Sigmoid colon (tissue), 7 donors: ENCODE measurements around the gene CHRNA10. TPM values are rescaled to one million over a fixed set of nuclear protein-coding genes. Genes with fewer than 3 reads are reported as not detected.
"Not testable (repeated sequence)": the region's sequence is repeated elsewhere in the genome, so short reads cannot be mapped to it uniquely, and the experiment has no call there.

Experiments used
- DNase-seq: peaks from one replicate; pipeline ENCODE4 v3.0.0-alpha.2; 2019
- H3K27ac ChIP-seq, 4 donors: fragments of 200-600 bp; sonication (generic); one replicate each; pipeline ENCODE4 v1.5.1; 2016 to 2019; ENCODE audit warnings: mild to moderate bottlenecking in 1 of 4
- H3K27me3 ChIP-seq, 3 donors: fragments of 200-600 bp; sonication (generic); one replicate each; pipeline ENCODE4 v1.5.1; 2019; ENCODE audit warnings: mild to moderate bottlenecking in 1 of 3
- H3K36me3 ChIP-seq, 4 donors: fragments of 200-600 bp; sonication (generic); one replicate each; pipeline ENCODE4 v1.5.1; 2016 to 2019
- H3K4me1 ChIP-seq, 4 donors: fragments of 200-600 bp; sonication (generic); one replicate each; pipeline ENCODE4 v1.5.1; 2017 to 2019
- H3K4me3 ChIP-seq, 4 donors: fragments of 200-600 bp; sonication (generic); one replicate each; pipeline ENCODE4 v1.5.1; 2017 to 2019; ENCODE audit warnings: mild to moderate bottlenecking in 2 of 4, moderate library complexity in 1 of 4
- H3K9me3 ChIP-seq, 4 donors: fragments of 200-600 bp in 3 of 4; sonication (generic) in 3 of 4; one replicate each; pipeline versions ENCODE4 v1.5.1 to v1.6.1; 2013 to 2019
- EP300 ChIP-seq, 4 donors: sonication (generic); formaldehyde crosslinking; IDR thresholded peaks; one replicate each; pipeline ENCODE4 v1.6.1; 2017; ENCODE audit warnings: antibody characterized with exemption in 4 of 4
- POLR2A ChIP-seq, 2 donors: fragments of 450-650 bp; IDR thresholded peaks; one replicate each; pipeline ENCODE4 v1.6.1; 2016; ENCODE audit warnings: antibody characterized with exemption in 2 of 2, mild to moderate bottlenecking in 2 of 2, moderate library complexity in 2 of 2
- POLR2AphosphoS5 ChIP-seq, 4 donors: sonication (generic); formaldehyde crosslinking; IDR thresholded peaks; one replicate each; pipeline ENCODE4 v1.6.1; 2017; ENCODE audit warnings: antibody characterized with exemption in 4 of 4
- WGBS, 2 donors: extraction: QIAGEN DNeasy Blood & Tissue Kit; methylation state at CpG; one replicate each; pipeline ENCODE4 v1.1.7; 2013; 5-methylcytosine and 5-hydroxymethylcytosine counted together
- intact Hi-C: fragments of 100-400 bp; cut with DNase I; formaldehyde crosslinking; loops from one replicate; pipeline ENCODE4 v1.15.1; 2023
- polyA plus RNA-seq, 3 donors: library from polyadenylated mRNA; stranded (reverse); fragments of 200-250 nt; gene quantifications; one replicate each; pipeline ENCODE4 v1.2.3, GENCODE V29; 2013
- total RNA-seq, 4 donors: library from RNA; depleted of rRNA; stranded (reverse); fragments of >200 nt; gene quantifications; one replicate each; pipeline ENCODE4 v1.1.0, GENCODE V29; 2016
- TF ChIP-seq, protein P1 (sequence below), 4 experiments: fragments of 450-650 bp in 3 of 4; fragments of 200-600 bp in 1 of 4; IDR thresholded peaks; one replicate each; pipeline ENCODE4 v1.5.1; 2016 to 2019; ENCODE audit warnings: antibody characterized with exemption in 4 of 4, mild to moderate bottlenecking in 3 of 4, moderate library complexity in 2 of 4
- donor health status: healthy with polysubstance abuse.
- donor health status: Bipolar disorder and iron deficiency.
- donor health status: healthy.

Gene CHRNA10
- total and polyA plus RNA-seq, 7 donors = 0.33 to 1.8 (median 0.64) TPM; not detected in 1

DNA sequence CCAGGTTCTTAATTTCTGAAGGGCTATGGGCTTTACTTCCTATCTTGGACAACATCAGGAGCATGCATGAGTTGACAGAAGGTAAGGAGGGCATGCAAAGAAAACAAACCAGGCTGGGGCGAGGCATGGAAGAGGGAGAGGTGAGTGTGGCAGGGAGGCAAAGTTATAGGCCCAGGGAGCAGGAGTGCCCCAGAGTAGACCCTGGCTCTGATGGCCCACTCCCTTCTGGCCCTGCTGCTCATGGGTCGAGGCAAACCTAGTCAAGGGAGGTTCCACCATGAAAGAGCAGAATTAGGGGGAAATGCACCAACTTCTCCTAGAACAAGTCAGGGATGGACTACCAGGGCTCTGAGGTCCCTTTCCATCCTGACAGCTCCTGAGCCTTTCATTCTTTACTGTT is 10.2 kb downstream of the CHRNA10 start:
- 79 to 89% methylated on average over 2 of the region's 2 CpGs for WGBS, 2 donors
- intact Hi-C loops = no loop called here
- peaks cover 0 to 8% (median 0%) of the 10 kb centered on the region in 4 donors for H3K36me3 ChIP-seq
- H3K27me3 ChIP-seq = no peaks in the 10 kb centered on the region
- DNase-seq = no peak
- no peaks in the 10 kb centered on the region for H3K4me1 ChIP-seq
- no peak for TF ChIP-seq POLR2A (IDR thresholded peaks at IDR 0.05)
- no peak for TF ChIP-seq POLR2AphosphoS5 (IDR thresholded peaks at IDR 0.05)
- no peak for TF ChIP-seq EP300 (IDR thresholded peaks at IDR 0.05)
- TF ChIP-seq, protein P1, sequence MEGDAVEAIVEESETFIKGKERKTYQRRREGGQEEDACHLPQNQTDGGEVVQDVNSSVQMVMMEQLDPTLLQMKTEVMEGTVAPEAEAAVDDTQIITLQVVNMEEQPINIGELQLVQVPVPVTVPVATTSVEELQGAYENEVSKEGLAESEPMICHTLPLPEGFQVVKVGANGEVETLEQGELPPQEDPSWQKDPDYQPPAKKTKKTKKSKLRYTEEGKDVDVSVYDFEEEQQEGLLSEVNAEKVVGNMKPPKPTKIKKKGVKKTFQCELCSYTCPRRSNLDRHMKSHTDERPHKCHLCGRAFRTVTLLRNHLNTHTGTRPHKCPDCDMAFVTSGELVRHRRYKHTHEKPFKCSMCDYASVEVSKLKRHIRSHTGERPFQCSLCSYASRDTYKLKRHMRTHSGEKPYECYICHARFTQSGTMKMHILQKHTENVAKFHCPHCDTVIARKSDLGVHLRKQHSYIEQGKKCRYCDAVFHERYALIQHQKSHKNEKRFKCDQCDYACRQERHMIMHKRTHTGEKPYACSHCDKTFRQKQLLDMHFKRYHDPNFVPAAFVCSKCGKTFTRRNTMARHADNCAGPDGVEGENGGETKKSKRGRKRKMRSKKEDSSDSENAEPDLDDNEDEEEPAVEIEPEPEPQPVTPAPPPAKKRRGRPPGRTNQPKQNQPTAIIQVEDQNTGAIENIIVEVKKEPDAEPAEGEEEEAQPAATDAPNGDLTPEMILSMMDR (IDR thresholded peaks at IDR 0.05) = no peak
- no peak overlapping the region for H3K27ac ChIP-seq
- no peaks in the 10 kb centered on the region for H3K9me3 ChIP-seq
- H3K4me3 ChIP-seq = no peak overlapping the region

DNA sequence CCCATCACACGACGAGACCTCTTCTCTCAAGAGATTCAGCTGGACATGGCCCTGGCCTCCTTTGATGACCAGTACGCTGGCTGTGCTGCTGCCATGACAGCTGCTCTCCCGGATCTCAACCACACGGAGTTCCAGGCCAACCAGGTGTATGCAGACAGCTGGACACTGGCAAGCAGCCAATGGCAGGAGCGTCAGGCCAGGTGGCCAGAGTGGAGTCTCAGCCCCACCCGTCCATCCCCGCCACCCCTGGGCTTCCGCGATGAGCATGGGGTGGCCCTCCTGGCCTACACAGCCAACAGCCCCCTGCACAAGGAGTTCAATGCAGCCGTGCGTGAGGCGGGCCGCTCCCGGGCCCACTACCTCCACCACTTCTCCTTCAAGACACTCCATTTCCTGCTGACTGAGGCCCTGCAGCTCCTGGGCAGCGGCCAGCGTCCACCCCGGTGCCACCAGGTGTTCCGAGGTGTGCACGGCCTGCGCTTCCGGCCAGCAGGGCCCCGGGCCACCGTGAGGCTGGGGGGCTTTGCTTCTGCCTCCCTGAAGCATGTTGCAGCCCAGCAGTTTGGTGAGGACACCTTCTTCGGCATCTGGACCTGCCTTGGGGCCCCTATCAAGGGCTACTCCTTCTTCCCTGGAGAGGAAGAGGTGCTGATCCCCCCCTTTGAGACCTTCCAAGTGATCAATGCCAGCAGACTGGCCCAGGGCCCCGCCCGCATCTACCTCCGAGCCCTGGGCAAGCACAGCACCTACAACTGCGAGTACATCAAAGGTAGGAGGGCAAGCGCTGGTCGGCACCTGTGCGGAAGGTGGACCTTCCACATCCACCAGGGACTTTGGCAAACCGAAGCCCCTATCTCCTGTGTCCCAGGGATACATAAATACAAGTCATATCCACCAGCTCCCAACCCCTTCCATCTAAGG is 11.3 kb downstream of the CHRNA10 start:
- TF ChIP-seq POLR2AphosphoS5 (IDR thresholded peaks at IDR 0.05) (no peak), POLR2A (IDR thresholded peaks at IDR 0.05) (no peak), EP300 (IDR thresholded peaks at IDR 0.05) (no peak)
- TF ChIP-seq, protein P1 (IDR thresholded peaks at IDR 0.05) = no peak
- H3K27me3 ChIP-seq = no peaks in the 10 kb centered on the region
- DNase-seq = no peak
- intact Hi-C loops = no loop called here
- no peaks in the 10 kb centered on the region for H3K36me3 ChIP-seq
- H3K4me3 ChIP-seq = no peak overlapping the region
- no peak overlapping the region for H3K27ac ChIP-seq
- no peaks in the 10 kb centered on the region for H3K4me1 ChIP-seq
- no peaks in the 10 kb centered on the region for H3K9me3 ChIP-seq
- 84 to 92% methylated on average over 33 of the region's 33 CpGs for WGBS, 2 donors

DNA sequence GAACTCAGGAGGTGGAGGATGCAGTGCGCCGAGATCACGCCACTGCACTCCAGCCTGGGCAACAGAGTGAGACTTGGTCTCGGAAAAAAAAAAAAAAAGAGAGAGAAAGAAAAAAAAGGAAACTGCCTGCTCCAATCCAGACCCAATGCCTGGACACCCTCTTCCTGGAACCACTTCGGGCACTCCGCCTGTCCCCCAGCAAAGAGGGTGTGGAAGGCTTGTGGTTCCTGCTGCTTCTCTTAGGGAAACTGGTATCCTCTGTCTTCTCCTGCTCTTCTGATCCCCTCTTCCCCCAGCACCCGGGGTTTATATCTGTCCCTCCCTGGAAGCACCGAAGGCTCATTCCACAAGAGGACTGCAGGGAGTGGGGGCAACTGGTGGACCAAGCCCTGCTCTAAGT is 12.9 kb downstream of the CHRNA10 start:
- intact Hi-C loops = no loop called here

DNA sequence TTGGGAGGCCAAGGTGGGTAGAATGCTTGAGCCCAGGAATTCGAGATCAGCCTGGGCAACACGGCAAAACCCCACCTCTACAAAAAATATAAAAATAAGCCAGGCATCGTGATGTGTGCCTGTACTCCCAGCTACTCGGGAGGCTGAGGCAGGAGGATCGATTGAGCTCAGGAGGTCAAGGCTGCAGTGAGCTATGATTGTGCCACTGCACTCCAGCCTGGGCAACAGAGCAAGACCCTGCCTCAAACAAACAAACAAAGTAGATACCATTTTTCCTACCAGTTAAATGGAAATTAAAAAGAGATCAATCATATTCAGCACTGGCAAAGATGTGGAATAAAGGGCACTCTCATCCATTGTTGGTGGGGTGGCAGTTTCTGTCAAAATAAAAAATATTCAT is 13.9 kb downstream of the CHRNA10 start:
- H3K4me3 ChIP-seq, intact Hi-C loops, H3K9me3 ChIP-seq, DNase-seq, H3K27me3 ChIP-seq, H3K4me1 ChIP-seq, H3K27ac ChIP-seq, H3K36me3 ChIP-seq: not testable (repeated sequence)
- WGBS, 2 donors = 70 to 84% methylated on average over 5 of the region's 5 CpGs

More for the DNA sequence above, 12.9 kb downstream of the CHRNA10 start:
- whole genome bisulfite sequencing, 2 donors = 91 to 92% methylated on average over 8 of the region's 8 CpGs
- H3K27ac ChIP-seq = no peak overlapping the region
- no peaks in the 10 kb centered on the region for H3K9me3 ChIP-seq
- H3K4me1 ChIP-seq = no peaks in the 10 kb centered on the region
- DNase-seq = no peak
- H3K4me3 ChIP-seq = no peak overlapping the region
- H3K36me3 ChIP-seq = no peaks in the 10 kb centered on the region
- TF ChIP-seq POLR2AphosphoS5 (IDR thresholded peaks at IDR 0.05) (no peak), EP300 (IDR thresholded peaks at IDR 0.05) (no peak), POLR2A (IDR thresholded peaks at IDR 0.05) (no peak)
- TF ChIP-seq, protein P1 (IDR thresholded peaks at IDR 0.05) = no peak
- H3K27me3 ChIP-seq = no peaks in the 10 kb centered on the region

DNA sequence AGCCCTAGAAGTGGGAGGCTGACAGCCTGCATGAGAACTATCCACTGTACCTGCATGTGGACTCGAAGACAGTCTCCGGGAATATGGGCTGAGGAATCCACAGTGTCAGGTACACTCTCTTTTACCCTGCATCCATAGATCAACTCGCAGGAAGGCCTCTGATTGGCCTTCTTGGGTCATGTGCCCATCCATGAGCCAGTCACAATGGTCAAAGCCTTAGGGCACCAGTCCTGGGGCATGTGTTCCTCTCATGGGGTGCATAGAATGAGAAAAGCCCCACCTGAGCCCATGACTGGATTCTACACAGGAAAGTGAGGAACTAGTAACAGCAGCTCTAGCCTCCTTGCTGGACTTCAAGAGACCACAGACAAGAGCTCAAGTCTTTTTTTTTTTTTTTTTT is 15.6 kb downstream of the CHRNA10 start:
- no peak for DNase-seq
- no peaks in the 10 kb centered on the region for H3K27me3 ChIP-seq
- TF ChIP-seq POLR2AphosphoS5 (IDR thresholded peaks at IDR 0.05) (no peak), POLR2A (IDR thresholded peaks at IDR 0.05) (no peak), EP300 (IDR thresholded peaks at IDR 0.05) (no peak)
- TF ChIP-seq, protein P1 (IDR thresholded peaks at IDR 0.05) = no peak
- no peak overlapping the region for H3K4me3 ChIP-seq
- H3K36me3 ChIP-seq = no peaks in the 10 kb centered on the region
- H3K9me3 ChIP-seq = no peaks in the 10 kb centered on the region
- WGBS, 2 donors = 91 to 94% methylated on average over 3 of the region's 3 CpGs
- intact Hi-C loops = no loop called here
- no peak overlapping the region for H3K27ac ChIP-seq
- no peaks in the 10 kb centered on the region for H3K4me1 ChIP-seq

DNA sequence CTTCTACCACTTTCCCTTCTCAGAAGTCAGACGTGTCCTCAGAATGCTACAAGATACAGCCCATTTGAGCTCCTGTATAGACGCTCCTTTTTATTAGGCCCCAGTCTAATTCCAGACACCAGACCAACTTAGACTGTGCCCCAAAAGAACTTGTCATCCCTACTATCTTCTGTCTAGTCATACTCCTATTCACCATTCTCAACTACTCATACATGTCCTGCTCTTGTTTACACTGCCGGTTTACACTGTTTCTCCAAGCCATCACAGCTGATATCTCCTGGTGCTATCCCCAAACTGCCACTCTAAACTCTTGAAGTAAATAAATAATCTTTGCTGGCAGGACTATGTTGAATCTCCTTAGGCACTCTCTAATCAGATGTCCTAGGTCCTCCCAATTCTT is 18.7 kb downstream of the CHRNA10 start:
- H3K4me3 ChIP-seq, H3K27ac ChIP-seq, H3K9me3 ChIP-seq, H3K4me1 ChIP-seq, H3K27me3 ChIP-seq, DNase-seq, intact Hi-C loops, H3K36me3 ChIP-seq: not testable (repeated sequence)
- WGBS, 2 donors = 85 to 96% methylated on average over 2 of the region's 3 CpGs

DNA sequence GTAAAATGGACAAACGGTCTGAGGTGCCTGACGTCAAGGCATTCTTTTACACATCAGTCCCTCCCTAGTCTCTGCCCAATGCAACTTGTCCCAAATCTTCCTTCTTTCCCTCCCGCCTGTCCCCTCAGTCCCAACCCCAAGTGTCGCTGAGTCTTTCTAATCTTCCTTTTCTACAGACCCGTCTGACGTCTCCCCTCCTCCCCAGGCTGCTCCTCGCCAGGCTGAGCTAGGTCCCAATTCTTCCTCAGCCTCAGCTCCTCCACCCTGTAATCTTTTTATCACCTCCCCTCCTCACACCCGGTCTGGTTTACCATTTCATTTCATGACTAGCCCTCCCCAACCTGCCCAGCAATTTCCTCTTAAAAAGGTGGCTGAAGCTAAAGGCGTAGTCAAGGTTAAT is 21.8 kb downstream of the CHRNA10 start:
- H3K27ac ChIP-seq, H3K4me1 ChIP-seq, H3K27me3 ChIP-seq, DNase-seq, intact Hi-C loops, H3K4me3 ChIP-seq, H3K36me3 ChIP-seq, H3K9me3 ChIP-seq: not testable (repeated sequence)
- 11 to 49% methylated on average over 9 of the region's 9 CpGs for WGBS, 2 donors

DNA sequence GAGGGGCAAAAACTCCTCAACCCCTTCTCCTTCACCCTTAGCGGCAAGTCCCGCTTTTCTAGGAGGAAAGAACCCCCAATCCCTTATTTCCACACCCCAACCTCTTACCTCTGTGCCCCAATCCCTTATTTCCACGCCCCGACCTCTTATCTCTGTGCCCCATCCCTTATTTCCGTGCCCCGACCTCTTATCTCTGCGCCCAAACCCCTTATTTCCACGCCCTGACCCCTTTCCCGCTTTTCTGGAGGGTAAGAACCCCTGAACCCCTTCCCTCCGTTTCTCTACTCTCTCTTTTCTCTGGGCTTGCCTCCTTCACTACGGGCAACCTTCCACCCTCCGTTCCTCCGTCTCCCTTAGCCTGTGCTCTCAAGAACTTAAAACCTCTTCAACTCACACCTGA is 22.3 kb downstream of the CHRNA10 start:
- H3K36me3 ChIP-seq, H3K27ac ChIP-seq, DNase-seq, intact Hi-C loops, H3K9me3 ChIP-seq, H3K4me1 ChIP-seq, H3K4me3 ChIP-seq, H3K27me3 ChIP-seq: not testable (repeated sequence)
- WGBS, 2 donors = 35 to 75% methylated on average over 13 of the region's 13 CpGs
